Neural cell (in vitro differentiated cells): Measurements from ENCODE around the gene MAST4. TPM values are rescaled to one million over a fixed set of nuclear protein-coding genes. Genes with fewer than 3 reads are reported as not detected.
A peak's percentile ranks its signal among the peaks of the same experiment; 100 is the strongest.

Experiments used
- H2AFZ ChIP-seq: fragments of 200-600, 300-800 bp; sonication (generic), shearing (Covaris generic); 2 replicates; pipeline ENCODE4 v1.6.0; 2014; ENCODE audit warnings: low read depth, mild to moderate bottlenecking, antibody characterized with exemption, low read length, moderate library complexity
- H3F3A ChIP-seq: fragments of 200-600 bp; shearing (Covaris generic); 2 replicates; pipeline ENCODE4 v1.6.1; 2016; ENCODE audit warnings: mild to moderate bottlenecking, moderate library complexity, mixed read lengths, antibody characterized with exemption, low read length; ENCODE audit not compliant: insufficient read depth, poor library complexity, severe bottlenecking
- H3K27ac ChIP-seq: fragments of 200-600, 300-800 bp; sonication (generic), shearing (Covaris generic); 2 replicates; pipeline ENCODE4 v1.5.1; 2014; ENCODE audit warnings: mild to moderate bottlenecking, low read length, moderate library complexity
- H3K27me3 ChIP-seq: fragments of 300-800, 200-600 bp; sonication (generic), shearing (Covaris generic); 2 replicates; pipeline ENCODE4 v1.6.0; 2014; ENCODE audit warnings: mild to moderate bottlenecking, low read depth, low read length, moderate library complexity; ENCODE audit not compliant: insufficient read depth
- H3K36me3 ChIP-seq: fragments of 300-800, 200-600 bp; sonication (generic), shearing (Covaris generic); 2 replicates; pipeline ENCODE4 v1.5.1; 2014; ENCODE audit warnings: mild to moderate bottlenecking, antibody characterized with exemption, low read length, moderate library complexity; ENCODE audit not compliant: insufficient read depth
- H3K4me2 ChIP-seq: fragments of 300-800, 200-600 bp; sonication (generic), shearing (Covaris generic); 2 replicates; pipeline ENCODE4 v1.6.0; 2014; ENCODE audit warnings: mild to moderate bottlenecking, low read length
- H3K4me3 ChIP-seq: fragments of 300-800, 200-600 bp; sonication (generic), shearing (Covaris generic); 2 replicates; pipeline ENCODE4 v1.5.1; 2014; ENCODE audit warnings: mild to moderate bottlenecking, low read length, moderate library complexity
- H3K79me2 ChIP-seq: fragments of 200-600 bp; shearing (Covaris generic); replicated peaks from 2 replicates; pipeline ENCODE4 v1.6.0; 2014; ENCODE audit warnings: mild to moderate bottlenecking, low read length, moderate library complexity; ENCODE audit not compliant: insufficient read depth
- H3K9ac ChIP-seq: fragments of 300-800, 200-600 bp; sonication (generic), shearing (Covaris generic); 2 replicates; pipeline ENCODE4 v1.6.1; 2016; ENCODE audit warnings: mild to moderate bottlenecking, low read length, mixed read lengths
- H3K9me2 ChIP-seq: fragments of 200-600 bp; shearing (Covaris generic); 2 replicates; pipeline ENCODE4 v1.6.1; 2016; ENCODE audit warnings: mild to moderate bottlenecking, low read length, mixed read lengths; ENCODE audit not compliant: insufficient read depth
- H3K9me3 ChIP-seq: fragments of 200-600, 300-800 bp; sonication (generic), shearing (Covaris generic); 2 replicates; pipeline ENCODE4 v1.6.1; 2016; ENCODE audit warnings: mild to moderate bottlenecking, mixed run types, low read length, moderate library complexity, mixed read lengths
- H4K20me1 ChIP-seq: fragments of 200-600 bp; shearing (Covaris generic); 2 replicates; pipeline ENCODE4 v1.6.1; 2016; ENCODE audit warnings: mild to moderate bottlenecking, mixed run types; ENCODE audit not compliant: insufficient read depth
- EP300 ChIP-seq: fragments of 450-650 bp; conservative IDR thresholded peaks from 2 replicates; pipeline ENCODE4 v1.6.1; 2014; ENCODE audit warnings: antibody characterized with exemption, mild to moderate bottlenecking, moderate library complexity; ENCODE audit not compliant: poor library complexity, severe bottlenecking
- EZH2 ChIP-seq: fragments of 200-600, 300-800 bp; shearing (Covaris generic), sonication (generic); IDR thresholded peaks from 2 replicates; pipeline ENCODE4 v1.6.1; 2014; ENCODE audit warnings: antibody characterized with exemption, low read length, borderline replicate concordance, mild to moderate bottlenecking; ENCODE audit not compliant: insufficient read depth, poor library complexity, severe bottlenecking
- MXI1 ChIP-seq: fragments of 450-650 bp; conservative IDR thresholded peaks from 2 replicates; pipeline ENCODE4 v1.6.1; 2014; ENCODE audit warnings: antibody characterized with exemption, mild to moderate bottlenecking; ENCODE audit not compliant: poor library complexity, severe bottlenecking
- POLR2AphosphoS5 ChIP-seq: IDR thresholded peaks from 2 replicates; pipeline ENCODE4 v1.6.1; 2012
- RAD21 ChIP-seq: fragments of 450-650 bp; conservative IDR thresholded peaks from 2 replicates; pipeline ENCODE4 v1.6.1; 2014; ENCODE audit warnings: antibody characterized with exemption, mild to moderate bottlenecking, moderate library complexity
- SMC3 ChIP-seq: fragments of 450-650 bp; conservative IDR thresholded peaks from 2 replicates; pipeline ENCODE4 v1.6.1; 2014; ENCODE audit warnings: antibody characterized with exemption, mild to moderate bottlenecking, moderate library complexity; ENCODE audit not compliant: poor library complexity
- TAF1 ChIP-seq: IDR thresholded peaks from 2 replicates; pipeline ENCODE4 v1.6.1; 2012; ENCODE audit warnings: low read depth
- polyA plus RNA-seq: library from polyadenylated mRNA; depleted of rRNA; stranded (reverse); fragments of >200 nt; gene quantifications from 2 replicates; pipeline ENCODE4 v1.2.3, GENCODE V29; 2014
- TF ChIP-seq, protein P1 (sequence below): IDR thresholded peaks from 2 replicates; pipeline ENCODE4 v1.6.1; 2012; ENCODE audit warnings: borderline replicate concordance
- TF ChIP-seq, protein P2 (sequence below): fragments of 450-650 bp; IDR thresholded peaks from 2 replicates; pipeline ENCODE4 v1.5.1; 2014; ENCODE audit warnings: antibody characterized with exemption, mild to moderate bottlenecking, moderate library complexity; ENCODE audit not compliant: poor library complexity, severe bottlenecking

MAST4 gene
- polyA plus RNA-seq, 1 donor from 2014 or later: 2.3 TPM

DNA sequence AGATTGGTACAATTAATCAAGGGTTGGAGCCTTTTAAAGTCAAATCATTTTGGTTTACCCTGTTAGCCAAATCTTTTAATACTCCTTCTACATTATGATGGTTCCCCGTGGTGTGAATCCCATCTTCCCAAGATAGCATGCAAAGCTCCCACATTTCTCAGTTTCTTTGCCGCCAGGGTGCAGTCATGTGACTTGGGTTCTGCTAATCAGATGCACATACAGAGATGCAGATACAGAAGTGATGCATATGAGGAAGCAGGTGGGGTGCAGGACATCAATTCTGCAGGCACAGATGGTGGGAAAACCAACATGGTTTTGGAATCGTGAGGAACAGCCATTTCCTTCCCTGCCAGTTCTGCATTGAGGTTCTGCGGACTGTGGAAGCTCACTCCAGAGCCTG is 8.4 kb upstream of the MAST4 start:
- Histone ChIP-seq H3K27ac (no peak overlapping the region), H3K27me3 (no peaks in the 10 kb centered on the region), H2AFZ (no peak overlapping the region)

DNA sequence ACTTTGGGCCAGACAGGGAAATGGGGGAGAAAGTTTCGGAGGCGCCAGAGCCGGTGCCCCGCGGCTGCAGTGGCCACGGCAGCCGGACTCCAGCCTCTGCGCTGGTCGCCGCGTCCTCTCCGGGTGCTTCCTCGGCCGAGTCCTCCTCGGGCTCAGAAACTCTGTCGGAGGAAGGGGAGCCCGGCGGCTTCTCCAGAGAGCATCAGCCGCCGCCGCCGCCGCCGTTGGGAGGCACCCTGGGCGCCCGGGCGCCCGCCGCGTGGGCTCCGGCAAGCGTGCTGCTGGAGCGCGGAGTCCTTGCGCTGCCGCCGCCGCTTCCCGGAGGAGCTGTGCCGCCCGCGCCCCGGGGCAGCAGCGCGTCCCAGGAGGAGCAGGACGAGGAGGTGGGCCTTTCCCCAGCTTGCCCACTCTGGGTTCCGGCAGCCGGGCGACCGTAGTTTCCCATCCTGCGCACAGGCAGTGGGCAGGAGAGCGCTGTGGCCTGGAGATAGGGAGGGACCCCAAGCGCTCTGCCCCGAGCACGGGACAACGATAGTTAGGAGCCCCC is 516 bp downstream of the MAST4 start:
- Histone ChIP-seq H3K4me3 (peak overlapping the region; percentile 88), H4K20me1 (no peaks in the 10 kb centered on the region), H3K27me3 (peaks cover 34% of the 10 kb centered on the region), H3K36me3 (no peaks in the 10 kb centered on the region), H3F3A (no peaks in the 10 kb centered on the region), H3K9me3 (no peaks in the 10 kb centered on the region), H3K9ac (peak overlapping the region; percentile 45), H3K79me2 (no peaks in the 10 kb centered on the region), H2AFZ (peak overlapping the region; percentile 32), H3K9me2 (no peaks in the 10 kb centered on the region), H3K27ac (no peak overlapping the region), H3K4me2 (peak overlapping the region; percentile 91)
- TF ChIP-seq TAF1: no peak
- no peak for TF ChIP-seq SMC3
- TF ChIP-seq MXI1: peak; percentile 40
- no peak for TF ChIP-seq EP300
- no peak for TF ChIP-seq POLR2AphosphoS5
- TF ChIP-seq, protein P1, sequence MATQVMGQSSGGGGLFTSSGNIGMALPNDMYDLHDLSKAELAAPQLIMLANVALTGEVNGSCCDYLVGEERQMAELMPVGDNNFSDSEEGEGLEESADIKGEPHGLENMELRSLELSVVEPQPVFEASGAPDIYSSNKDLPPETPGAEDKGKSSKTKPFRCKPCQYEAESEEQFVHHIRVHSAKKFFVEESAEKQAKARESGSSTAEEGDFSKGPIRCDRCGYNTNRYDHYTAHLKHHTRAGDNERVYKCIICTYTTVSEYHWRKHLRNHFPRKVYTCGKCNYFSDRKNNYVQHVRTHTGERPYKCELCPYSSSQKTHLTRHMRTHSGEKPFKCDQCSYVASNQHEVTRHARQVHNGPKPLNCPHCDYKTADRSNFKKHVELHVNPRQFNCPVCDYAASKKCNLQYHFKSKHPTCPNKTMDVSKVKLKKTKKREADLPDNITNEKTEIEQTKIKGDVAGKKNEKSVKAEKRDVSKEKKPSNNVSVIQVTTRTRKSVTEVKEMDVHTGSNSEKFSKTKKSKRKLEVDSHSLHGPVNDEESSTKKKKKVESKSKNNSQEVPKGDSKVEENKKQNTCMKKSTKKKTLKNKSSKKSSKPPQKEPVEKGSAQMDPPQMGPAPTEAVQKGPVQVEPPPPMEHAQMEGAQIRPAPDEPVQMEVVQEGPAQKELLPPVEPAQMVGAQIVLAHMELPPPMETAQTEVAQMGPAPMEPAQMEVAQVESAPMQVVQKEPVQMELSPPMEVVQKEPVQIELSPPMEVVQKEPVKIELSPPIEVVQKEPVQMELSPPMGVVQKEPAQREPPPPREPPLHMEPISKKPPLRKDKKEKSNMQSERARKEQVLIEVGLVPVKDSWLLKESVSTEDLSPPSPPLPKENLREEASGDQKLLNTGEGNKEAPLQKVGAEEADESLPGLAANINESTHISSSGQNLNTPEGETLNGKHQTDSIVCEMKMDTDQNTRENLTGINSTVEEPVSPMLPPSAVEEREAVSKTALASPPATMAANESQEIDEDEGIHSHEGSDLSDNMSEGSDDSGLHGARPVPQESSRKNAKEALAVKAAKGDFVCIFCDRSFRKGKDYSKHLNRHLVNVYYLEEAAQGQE: no peak
- TF ChIP-seq, protein P2, sequence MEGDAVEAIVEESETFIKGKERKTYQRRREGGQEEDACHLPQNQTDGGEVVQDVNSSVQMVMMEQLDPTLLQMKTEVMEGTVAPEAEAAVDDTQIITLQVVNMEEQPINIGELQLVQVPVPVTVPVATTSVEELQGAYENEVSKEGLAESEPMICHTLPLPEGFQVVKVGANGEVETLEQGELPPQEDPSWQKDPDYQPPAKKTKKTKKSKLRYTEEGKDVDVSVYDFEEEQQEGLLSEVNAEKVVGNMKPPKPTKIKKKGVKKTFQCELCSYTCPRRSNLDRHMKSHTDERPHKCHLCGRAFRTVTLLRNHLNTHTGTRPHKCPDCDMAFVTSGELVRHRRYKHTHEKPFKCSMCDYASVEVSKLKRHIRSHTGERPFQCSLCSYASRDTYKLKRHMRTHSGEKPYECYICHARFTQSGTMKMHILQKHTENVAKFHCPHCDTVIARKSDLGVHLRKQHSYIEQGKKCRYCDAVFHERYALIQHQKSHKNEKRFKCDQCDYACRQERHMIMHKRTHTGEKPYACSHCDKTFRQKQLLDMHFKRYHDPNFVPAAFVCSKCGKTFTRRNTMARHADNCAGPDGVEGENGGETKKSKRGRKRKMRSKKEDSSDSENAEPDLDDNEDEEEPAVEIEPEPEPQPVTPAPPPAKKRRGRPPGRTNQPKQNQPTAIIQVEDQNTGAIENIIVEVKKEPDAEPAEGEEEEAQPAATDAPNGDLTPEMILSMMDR: no peak
- TF ChIP-seq EZH2: no peak
- peak; percentile 36 for TF ChIP-seq RAD21

More for the DNA sequence above, 8.4 kb upstream of the MAST4 start:
- TF ChIP-seq EP300 (no peak), POLR2AphosphoS5 (no peak), SMC3 (no peak), MXI1 (no peak), TAF1 (no peak), RAD21 (no peak)
- no peaks in the 10 kb centered on the region for H3K9me2 ChIP-seq
- H3K9ac ChIP-seq: no peak overlapping the region
- H3K9me3 ChIP-seq: no peaks in the 10 kb centered on the region
- H4K20me1 ChIP-seq: no peaks in the 10 kb centered on the region
- no peak overlapping the region for H3K4me2 ChIP-seq
- no peaks in the 10 kb centered on the region for H3F3A ChIP-seq
- H3K36me3 ChIP-seq: no peaks in the 10 kb centered on the region
- no peaks in the 10 kb centered on the region for H3K79me2 ChIP-seq
- no peak overlapping the region for H3K4me3 ChIP-seq
